IMR-90 (cell line): ENCODE data around the gene ARHGAP10. TPM values are rescaled to one million over a fixed set of nuclear protein-coding genes. Genes with fewer than 3 reads are reported as not detected.

Experiments
- ATAC-seq: fragments of 200-7000 bp; cut with Tn5 transposase; 2 replicates; pipeline ENCODE4 v1.9.1; 2020; ENCODE audit warnings: low read depth, mild to moderate bottlenecking, moderate library complexity
- BruUV-seq: library from RNA; stranded (reverse); fragments of 400-500 nt; replicated peaks from 2 replicates; lab custom pipeline; 2021; lab: Mats Ljungman, UMichigan
- CTCF ChIA-PET: fragments of 300-600 bp; formaldehyde crosslinking; extraction: SDS; loops from one replicate; lab custom pipeline; 2021; ENCODE audit warnings: antibody characterized with exemption; lab: Yijun Ruan, JAX
- POLR2A ChIA-PET: fragments of 300-600 bp; sonication (Branson Sonifier 250); formaldehyde crosslinking; loops from one replicate; lab custom pipeline; 2022; ENCODE audit warnings: antibody characterized with exemption; ENCODE audit not compliant: unreplicated experiment; lab: Charles Lee
- DNase-seq: peaks from one replicate; pipeline ENCODE4 v3.0.0; 2013
- H2AFZ ChIP-seq: replicated peaks from 2 replicates; pipeline ENCODE3; 2013; ENCODE audit warnings: low read length, mild to moderate bottlenecking; ENCODE audit not compliant: poor library complexity
- H2AK5ac ChIP-seq: 2 replicates; pipeline ENCODE4 v1.6.1; 2013; ENCODE audit warnings: low read depth, low read length, inconsistent platforms
- H2AK9ac ChIP-seq: replicated peaks from 2 replicates; pipeline ENCODE3; 2013; ENCODE audit warnings: mild to moderate bottlenecking, low read depth, low read length, moderate library complexity; ENCODE audit not compliant: poor library complexity
- H2BK120ac ChIP-seq: 2 replicates; pipeline ENCODE4 v1.6.1; 2013; ENCODE audit warnings: low read depth, low read length, inconsistent platforms
- H2BK15ac ChIP-seq: 3 replicates; pipeline ENCODE4 v1.6.1; 2013; ENCODE audit warnings: low read depth, low read length, inconsistent platforms
- H2BK20ac ChIP-seq: 2 replicates; pipeline ENCODE4 v1.6.1; 2013; ENCODE audit warnings: low read depth, mild to moderate bottlenecking, inconsistent platforms, low read length, moderate library complexity
- H2BK5ac ChIP-seq: 2 replicates; pipeline ENCODE4 v1.6.1; 2013; ENCODE audit warnings: mild to moderate bottlenecking, low read depth, low read length, inconsistent platforms; ENCODE audit not compliant: poor library complexity, severe bottlenecking
- H3K14ac ChIP-seq: replicated peaks from 2 replicates; pipeline ENCODE4 v1.6.1; 2013; ENCODE audit warnings: low read depth, low read length, inconsistent platforms
- H3K18ac ChIP-seq: 2 replicates; pipeline ENCODE4 v1.6.1; 2013; ENCODE audit warnings: low read depth, low read length, control low read depth
- H3K23ac ChIP-seq: 2 replicates; pipeline ENCODE4 v1.6.1; 2013; ENCODE audit warnings: low read depth, low read length, inconsistent platforms
- H3K27ac ChIP-seq: 2 replicates; pipeline ENCODE4 v1.5.1; 2013; ENCODE audit warnings: mild to moderate bottlenecking, control low read depth, low read length; ENCODE audit not compliant: insufficient read depth
- H3K27me3 ChIP-seq: 2 replicates; pipeline ENCODE4 v1.6.1; 2013; ENCODE audit warnings: low read length; ENCODE audit not compliant: control insufficient read depth, insufficient read depth
- H3K36me3 ChIP-seq: 2 replicates; pipeline ENCODE4 v1.6.1; 2013; ENCODE audit warnings: low read length, mixed read lengths; ENCODE audit not compliant: control insufficient read depth, insufficient read depth
- H3K4ac ChIP-seq: 2 replicates; pipeline ENCODE4 v1.6.1; 2013; ENCODE audit warnings: low read depth, low read length, inconsistent platforms
- H3K4me1 ChIP-seq: 2 replicates; pipeline ENCODE4 v1.6.1; 2013; ENCODE audit warnings: low read length, mixed read lengths; ENCODE audit not compliant: control insufficient read depth, insufficient read depth
- H3K4me2 ChIP-seq: 2 replicates; pipeline ENCODE4 v1.6.1; 2013; ENCODE audit warnings: low read depth, mild to moderate bottlenecking, control low read depth, low read length, moderate library complexity
- H3K4me3 ChIP-seq: 2 replicates; pipeline ENCODE4 v1.5.1; 2013; ENCODE audit warnings: low read depth, mild to moderate bottlenecking, control low read depth, low read length, moderate library complexity; ENCODE audit not compliant: insufficient read depth
- H3K56ac ChIP-seq: 2 replicates; pipeline ENCODE4 v1.6.1; 2013; ENCODE audit warnings: low read length, inconsistent platforms; ENCODE audit not compliant: insufficient read depth; ENCODE audit errors: extremely low read depth
- H3K79me1 ChIP-seq, 2 experiments: 2 replicates each; pipeline ENCODE4 v1.6.1; 2013; ENCODE audit warnings: low read length in 2 of 2, inconsistent platforms in 1 of 2, low read depth in 1 of 2
- H3K9ac ChIP-seq: 2 replicates; pipeline ENCODE4 v1.6.1; 2013; ENCODE audit warnings: low read depth, low read length, control low read depth
- H3K9me1 ChIP-seq: 2 replicates; pipeline ENCODE4 v1.6.1; 2013; ENCODE audit warnings: low read length, inconsistent platforms; ENCODE audit not compliant: insufficient read depth
- H3K9me3 ChIP-seq: 2 replicates; pipeline ENCODE4 v1.6.1; 2013; ENCODE audit warnings: low read length; ENCODE audit not compliant: control insufficient read depth, insufficient read depth
- H4K20me1 ChIP-seq: 2 replicates; pipeline ENCODE4 v1.6.1; 2013; ENCODE audit warnings: low read length, inconsistent platforms; ENCODE audit not compliant: insufficient read depth
- H4K5ac ChIP-seq: 2 replicates; pipeline ENCODE4 v1.6.1; 2013; ENCODE audit warnings: mild to moderate bottlenecking, low read depth, low read length, control low read depth
- H4K8ac ChIP-seq, 2 experiments: 2 replicates each; pipeline ENCODE4 v1.6.1; 2013; ENCODE audit warnings: low read depth in 2 of 2, low read length in 2 of 2, control low read depth in 1 of 2, inconsistent platforms in 1 of 2
- H4K91ac ChIP-seq: 2 replicates; pipeline ENCODE4 v1.6.1; 2013; ENCODE audit warnings: low read depth, low read length, inconsistent platforms; ENCODE audit not compliant: insufficient read depth
- BHLHE40 ChIP-seq: fragments of 150-350 bp; IDR thresholded peaks from 2 replicates; pipeline ENCODE4 v1.6.1; 2016; ENCODE audit warnings: mild to moderate bottlenecking, low read depth, low read length
- CEBPB ChIP-seq: IDR thresholded peaks from 2 replicates; pipeline ENCODE4 v1.6.1; 2012; ENCODE audit warnings: low read depth, low read length, improper control_type of control experiment
- ELK1 ChIP-seq: fragments of 150-350 bp; IDR thresholded peaks from 2 replicates; pipeline ENCODE4 v1.6.1; 2016; ENCODE audit warnings: low read depth, mild to moderate bottlenecking, low read length, moderate library complexity, borderline replicate concordance
- RAD21 ChIP-seq: IDR thresholded peaks from 2 replicates; pipeline ENCODE4 v1.6.1; 2012; ENCODE audit warnings: low read length, improper control_type of control experiment
- RCOR1 ChIP-seq: IDR thresholded peaks from 2 replicates; pipeline ENCODE4 v1.6.1; 2012; ENCODE audit warnings: mild to moderate bottlenecking, low read length, improper control_type of control experiment; ENCODE audit not compliant: insufficient replicate concordance
- USF2 ChIP-seq: fragments of 150-350 bp; IDR thresholded peaks from 2 replicates; pipeline ENCODE4 v1.6.1; 2017; ENCODE audit warnings: mild to moderate bottlenecking, antibody characterized with exemption, low read length, low read depth
- WGBS, 2 experiments: methylation state at CpG; one replicate each; pipeline versions ENCODE4 v1.1.5 to v1.1.7; 2013; ENCODE audit warnings: missing lambda C conversion rate in 2 of 2; ENCODE audit not compliant: insufficient read length in 1 of 2; ENCODE audit errors: extremely low coverage in 2 of 2; 5-methylcytosine and 5-hydroxymethylcytosine counted together
- dilution Hi-C: fragments of 300-500 bp; cut with HindIII; formaldehyde crosslinking; loops from one replicate; pipeline ENCODE4 v1.14.3; 2018; ENCODE audit warnings: low sequenced_read_pairs; ENCODE audit not compliant: unreplicated experiment
- in situ Hi-C: fragments of 300-500 bp; cut with MboI; formaldehyde crosslinking; loops from 3 replicates; pipeline ENCODE4 v1.14.3; 2019; ENCODE audit warnings: low sequenced_read_pairs, inconsistent platforms, mixed read lengths
- intact Hi-C: fragments of 100-400 bp; cut with micrococcal nuclease; formaldehyde crosslinking; loops from 2 replicates; pipeline ENCODE4 v1.10.0; 2022
- polyA plus RNA-seq, 3 experiments: library from polyadenylated mRNA; depleted of rRNA; stranded (reverse); fragments of >200 nt; gene quantifications; 2 replicates each; pipeline ENCODE4 v1.2.3, GENCODE V29; 2012; ENCODE audit warnings: low replicate concordance in 1 of 3
- total RNA-seq: library from RNA; depleted of rRNA; stranded (reverse); fragments of >200 nt; gene quantifications from 2 replicates; pipeline ENCODE4 v1.2.3, GENCODE V29; 2012

ARHGAP10 gene
- total and polyA plus RNA-seq, 2 of the 4 experiments (the other 2 are of a cell fraction): 27.1 to 29.4 TPM

DNA sequence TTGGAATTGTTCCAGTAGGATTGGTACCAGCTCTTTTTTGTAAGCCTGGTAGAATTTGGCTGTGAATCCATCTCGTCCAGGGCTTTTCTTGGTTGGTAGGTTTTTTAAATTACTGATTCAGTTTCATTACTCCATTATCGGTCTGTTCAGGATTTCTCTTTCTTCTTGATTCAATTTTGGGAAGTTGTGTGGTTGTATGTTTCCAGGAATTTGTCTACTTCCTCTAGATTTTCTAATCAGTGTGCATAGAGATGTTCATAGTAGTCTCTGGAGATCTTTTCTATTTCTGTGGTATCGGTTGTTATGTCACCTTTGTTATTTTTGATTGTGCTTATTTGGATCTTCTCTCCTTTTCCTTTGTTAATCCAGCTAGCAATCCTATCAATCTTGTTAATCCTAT is 248.7 kb downstream of the ARHGAP10 start (continued):
- TF ChIP-seq CEBPB (no peak), ELK1 (no peak)

GRCh38 chr4:147981305-147981704 is 249.4 kb downstream of the ARHGAP10 start:
- Histone ChIP-seq H3K9me3 (no peaks in the 10 kb centered on the region), H2AFZ (no peak overlapping the region), H2AK5ac (no peak overlapping the region), H3K27ac (no peak overlapping the region), H4K20me1 (peaks cover 22% of the 10 kb centered on the region), H4K91ac (no peak overlapping the region), H2BK20ac (no peak overlapping the region), H2AK9ac (no peak overlapping the region), H4K5ac (no peak overlapping the region), H3K14ac (no peak overlapping the region), H3K9ac (no peak overlapping the region), H3K4me1 (peaks cover 3% of the 10 kb centered on the region), H3K27me3 (no peaks in the 10 kb centered on the region), H2BK15ac (no peak overlapping the region), H4K8ac (no peak overlapping the region), H3K18ac (no peak overlapping the region), H2BK120ac (no peak overlapping the region), H2BK5ac (no peak overlapping the region), H3K36me3 (peaks cover 2% of the 10 kb centered on the region; the same call in 1 of the 2 replicates), H3K4ac (no peak overlapping the region), H3K56ac (no peak overlapping the region), H3K23ac (no peak overlapping the region), H3K79me1 (peaks cover 45 to 55% of the 10 kb centered on the region in 2 experiments), H3K4me2 (no peak overlapping the region), H3K9me1 (peaks cover 14% of the 10 kb centered on the region), H3K4me3 (no peak overlapping the region)
- intact Hi-C loops: no loop called here
- WGBS, 2 experiments: no CpG with 5 or more reads among the region's 1 CpG
- CTCF ChIA-PET: no interaction called here
- dilution Hi-C loops: no loop called here
- no TSS peak for BruUV-seq
- POLR2A ChIA-PET: no interaction called here
- ATAC-seq: peak; percentile 72; the same call in 1 of the 2 replicates
- in situ Hi-C loops: no loop called here
- TF ChIP-seq USF2: no peak
- 0 out of 2 replicates have a peak, but pooled peaks have one; percentile 15 for TF ChIP-seq BHLHE40
- TF ChIP-seq RAD21: no peak
- TF ChIP-seq RCOR1: no peak
- no peak for TF ChIP-seq CEBPB
- DNase-seq: peak; percentile 83
